D721Med (cell line): ENCODE measurements around the gene ERN1.

Experiments
- DNase-seq: peaks from one replicate; pipeline ENCODE4 v3.0.0; 2011; ENCODE audit warnings: low spot score; ENCODE audit not compliant: insufficient read length
- FAIRE-seq: peaks from 2 replicates; lab custom pipeline; 2011; peaks lifted over from hg19 to GRCh38; lab: Jason Lieb, UNC
- TF ChIP-seq, protein P1 (sequence below): IDR thresholded peaks from 2 replicates; pipeline ENCODE4 v1.5.1; 2012; ENCODE audit warnings: mild to moderate bottlenecking, control low read depth; ENCODE audit not compliant: insufficient read depth; ENCODE audit errors: missing control alignments

ERN1 gene

DNA sequence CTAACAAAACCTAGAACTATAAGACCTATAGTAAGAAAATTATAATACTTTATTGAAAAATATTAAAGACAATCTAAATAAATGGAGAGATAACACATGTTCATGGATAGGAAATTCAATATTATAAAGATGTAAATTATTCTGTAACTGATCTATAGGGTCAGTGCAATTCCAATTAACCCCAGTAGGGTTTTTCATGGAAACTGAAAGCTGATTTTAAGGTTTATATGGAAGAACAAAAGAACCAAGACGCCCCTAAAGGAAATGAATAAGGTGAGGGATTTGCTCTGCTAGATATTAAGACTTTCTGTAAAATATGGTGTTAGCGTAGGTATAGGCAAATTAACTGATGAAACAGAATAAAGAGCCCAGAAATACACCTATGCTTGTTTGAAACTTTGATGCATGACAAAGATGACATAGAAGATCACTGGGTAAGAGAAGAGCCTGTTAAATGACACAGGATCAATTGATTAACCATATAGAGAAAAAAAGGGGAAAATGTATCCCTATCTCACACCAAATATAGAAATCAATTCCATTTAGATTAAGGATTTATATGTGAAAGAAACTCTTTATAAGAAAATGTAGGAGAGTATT, 112.5 kb downstream of the ERN1 start:
- DNase-seq (no peak), FAIRE-seq (no peak)
- TF ChIP-seq, protein P1, sequence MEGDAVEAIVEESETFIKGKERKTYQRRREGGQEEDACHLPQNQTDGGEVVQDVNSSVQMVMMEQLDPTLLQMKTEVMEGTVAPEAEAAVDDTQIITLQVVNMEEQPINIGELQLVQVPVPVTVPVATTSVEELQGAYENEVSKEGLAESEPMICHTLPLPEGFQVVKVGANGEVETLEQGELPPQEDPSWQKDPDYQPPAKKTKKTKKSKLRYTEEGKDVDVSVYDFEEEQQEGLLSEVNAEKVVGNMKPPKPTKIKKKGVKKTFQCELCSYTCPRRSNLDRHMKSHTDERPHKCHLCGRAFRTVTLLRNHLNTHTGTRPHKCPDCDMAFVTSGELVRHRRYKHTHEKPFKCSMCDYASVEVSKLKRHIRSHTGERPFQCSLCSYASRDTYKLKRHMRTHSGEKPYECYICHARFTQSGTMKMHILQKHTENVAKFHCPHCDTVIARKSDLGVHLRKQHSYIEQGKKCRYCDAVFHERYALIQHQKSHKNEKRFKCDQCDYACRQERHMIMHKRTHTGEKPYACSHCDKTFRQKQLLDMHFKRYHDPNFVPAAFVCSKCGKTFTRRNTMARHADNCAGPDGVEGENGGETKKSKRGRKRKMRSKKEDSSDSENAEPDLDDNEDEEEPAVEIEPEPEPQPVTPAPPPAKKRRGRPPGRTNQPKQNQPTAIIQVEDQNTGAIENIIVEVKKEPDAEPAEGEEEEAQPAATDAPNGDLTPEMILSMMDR = no peak

DNA sequence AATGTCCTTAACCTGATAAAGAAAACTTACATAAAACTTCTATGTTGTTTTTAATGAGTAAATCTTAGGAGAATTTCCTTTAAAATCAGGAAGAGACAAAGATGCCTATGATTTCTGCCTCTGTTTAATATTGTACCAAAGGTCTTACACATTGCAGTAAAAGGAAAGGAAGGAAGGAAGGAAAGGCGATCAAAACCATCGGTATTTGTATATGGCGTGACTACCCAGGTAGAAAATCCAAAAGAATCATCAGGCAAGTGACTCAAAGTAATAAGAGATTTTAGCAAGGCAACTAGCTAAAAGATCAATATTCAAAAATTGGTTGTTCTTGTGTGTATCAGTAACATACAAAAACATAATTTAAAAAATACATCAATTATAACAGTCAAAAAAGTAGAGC, 113.0 kb downstream of the ERN1 start:
- FAIRE-seq (no peak), DNase-seq (no peak)
- TF ChIP-seq, protein P1 = no peak

DNA sequence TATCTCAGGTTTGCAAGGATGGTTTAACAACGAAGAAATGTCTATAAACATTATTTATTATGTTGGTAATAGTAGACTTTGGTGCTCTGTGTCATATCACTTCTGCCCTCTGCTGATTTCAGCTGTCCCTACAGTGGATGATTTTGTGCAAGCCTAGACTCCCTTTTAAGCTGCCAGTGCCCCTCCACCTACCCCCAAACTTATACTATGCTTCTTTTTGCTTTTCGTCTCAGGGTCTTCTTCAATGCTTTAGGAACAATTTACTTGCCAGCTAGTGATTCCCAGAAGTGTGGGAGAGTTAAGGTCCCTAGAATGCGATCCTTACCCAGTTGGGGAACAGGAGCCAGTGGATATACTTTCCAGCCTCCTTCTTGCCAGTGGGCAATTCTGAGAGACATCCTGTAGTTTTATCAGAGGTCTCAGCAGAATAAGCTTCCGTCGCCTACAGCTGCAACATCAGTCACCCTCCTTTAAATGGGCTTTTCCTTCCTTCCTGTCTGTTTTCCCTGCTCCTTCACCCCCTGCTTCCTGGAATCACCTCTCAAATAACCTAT, 113.6 kb downstream of the ERN1 start:
- FAIRE-seq (no peak), DNase-seq (no peak)
- TF ChIP-seq, protein P1 = no peak

DNA sequence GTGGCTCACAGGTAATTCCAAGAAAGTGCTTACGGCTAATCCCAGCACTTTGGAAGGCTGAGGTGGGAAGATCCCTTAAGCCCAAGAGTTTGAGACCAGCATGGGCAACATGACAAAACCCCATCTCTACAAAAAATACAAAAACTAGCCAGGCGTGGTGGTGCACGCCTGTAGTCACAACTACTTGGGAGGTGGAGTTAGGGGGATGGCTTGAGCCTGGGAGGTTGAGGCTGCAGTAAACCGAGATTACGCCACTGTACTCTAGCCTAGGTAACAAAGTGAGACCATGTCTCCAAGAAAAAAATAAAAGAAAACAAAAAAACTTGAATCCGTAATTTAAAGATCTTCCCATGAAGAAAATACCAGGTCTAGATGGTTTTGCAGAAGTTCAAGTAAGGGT, 114.5 kb downstream of the ERN1 start:
- TF ChIP-seq, protein P1 = no peak
- FAIRE-seq (no peak), DNase-seq (no peak)

DNA sequence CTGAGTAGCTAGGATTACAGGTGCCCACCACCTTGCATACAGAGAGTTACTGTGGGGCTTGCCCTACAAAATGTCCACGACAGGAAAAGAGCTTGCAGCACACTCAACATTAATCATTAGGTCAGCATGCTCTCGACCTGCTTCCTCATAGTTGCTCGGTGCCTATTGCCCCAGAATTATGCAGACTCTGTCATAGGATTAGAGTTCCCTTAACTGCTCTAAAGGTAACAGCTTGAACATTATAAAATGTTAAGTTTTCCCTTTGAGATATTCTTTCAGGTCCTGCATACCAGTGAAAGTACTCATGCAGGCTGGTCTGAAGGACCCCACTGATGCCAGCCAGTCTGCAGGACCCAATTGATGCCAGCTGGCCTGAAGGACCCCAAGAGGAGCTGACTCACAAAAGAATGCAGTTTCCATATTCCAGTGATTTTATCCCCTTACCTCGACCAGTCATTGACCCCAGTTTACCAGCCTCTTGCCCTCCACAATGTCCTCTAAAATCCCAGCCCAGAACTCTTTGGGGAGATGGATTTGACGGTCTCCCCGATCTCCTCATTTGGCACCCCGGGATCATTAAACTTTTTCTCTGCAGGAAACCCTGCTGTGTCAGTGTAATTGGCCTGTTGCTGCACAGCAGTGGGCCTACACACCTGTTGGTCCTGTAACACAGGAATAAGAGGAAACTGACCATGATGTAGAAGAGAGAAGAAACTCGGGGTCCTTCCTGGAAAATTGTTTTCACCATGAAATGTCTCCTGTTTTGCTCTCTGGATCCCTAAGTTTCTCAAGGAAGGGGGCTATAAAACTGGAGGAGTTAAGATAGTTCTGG, 120.2 kb downstream of the ERN1 start:
- no peak for DNase-seq
- FAIRE-seq = no peak
- TF ChIP-seq, protein P1 = no peak

DNA sequence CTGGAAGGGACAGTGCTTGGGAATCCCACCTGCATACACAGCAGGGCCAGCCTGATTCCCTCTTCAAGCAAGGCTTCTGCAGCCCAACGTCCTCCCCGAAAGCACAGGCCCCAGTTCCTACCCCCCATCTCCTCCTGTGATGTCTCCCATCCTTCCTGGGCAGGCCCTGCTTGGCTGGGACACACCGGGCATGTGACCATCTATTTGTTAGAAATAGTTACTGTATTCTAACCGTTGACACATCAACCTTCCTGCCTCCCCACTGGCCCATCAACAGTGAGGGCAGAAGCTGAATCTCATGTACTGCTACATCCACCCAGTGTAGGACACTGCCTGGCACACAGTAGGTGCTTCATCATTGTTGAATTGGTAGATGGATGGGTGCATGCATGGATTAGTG, 121.1 kb downstream of the ERN1 start:
- no peak for DNase-seq
- FAIRE-seq = no peak
- TF ChIP-seq, protein P1 = no peak

DNA sequence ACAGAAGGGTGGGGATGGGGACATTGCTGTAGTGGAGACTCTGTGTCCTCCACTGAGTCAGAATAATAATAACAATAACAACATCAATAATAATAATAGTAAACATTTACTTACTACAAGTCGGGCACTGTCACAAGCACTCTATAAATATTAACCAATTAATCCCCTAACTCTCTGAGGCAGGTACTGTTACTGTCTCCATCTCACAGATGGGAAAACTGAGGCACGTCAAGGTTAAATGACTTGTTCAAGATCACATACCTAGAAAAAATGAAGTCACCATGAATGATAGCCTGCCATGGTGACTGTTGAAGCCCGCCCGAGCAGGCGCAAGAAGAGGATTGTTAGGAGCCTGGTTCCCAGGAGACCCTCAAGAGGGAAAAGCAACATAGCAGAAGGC, 121.6 kb downstream of the ERN1 start:
- DNase-seq (no peak), FAIRE-seq (no peak)
- TF ChIP-seq, protein P1 = no peak
